HL-60 (cell line): Measurements from ENCODE around the gene SLC6A11.

Experiments
- GABPA ChIP-seq: IDR thresholded peaks from 2 replicates; pipeline ENCODE4 v1.6.1; 2012; ENCODE audit warnings: low read depth
- POLR2AphosphoS5 ChIP-seq: IDR thresholded peaks from 2 replicates; pipeline ENCODE4 v1.6.1; 2012; ENCODE audit warnings: low read depth
- SPI1 ChIP-seq: IDR thresholded peaks from 2 replicates; pipeline ENCODE4 v1.6.1; 2012; ENCODE audit warnings: low read depth, mild to moderate bottlenecking, borderline replicate concordance
- TF ChIP-seq, protein P1 (sequence below): IDR thresholded peaks from one replicate; pipeline ENCODE4 v1.5.1; 2011; ENCODE audit warnings: low read length, control low read depth, inconsistent platforms; ENCODE audit not compliant: insufficient read depth
- TF ChIP-seq, protein P2 (sequence below): IDR thresholded peaks from 2 replicates; pipeline ENCODE4 v1.6.1; 2012; ENCODE audit warnings: low read depth; ENCODE audit not compliant: insufficient replicate concordance

DNA sequence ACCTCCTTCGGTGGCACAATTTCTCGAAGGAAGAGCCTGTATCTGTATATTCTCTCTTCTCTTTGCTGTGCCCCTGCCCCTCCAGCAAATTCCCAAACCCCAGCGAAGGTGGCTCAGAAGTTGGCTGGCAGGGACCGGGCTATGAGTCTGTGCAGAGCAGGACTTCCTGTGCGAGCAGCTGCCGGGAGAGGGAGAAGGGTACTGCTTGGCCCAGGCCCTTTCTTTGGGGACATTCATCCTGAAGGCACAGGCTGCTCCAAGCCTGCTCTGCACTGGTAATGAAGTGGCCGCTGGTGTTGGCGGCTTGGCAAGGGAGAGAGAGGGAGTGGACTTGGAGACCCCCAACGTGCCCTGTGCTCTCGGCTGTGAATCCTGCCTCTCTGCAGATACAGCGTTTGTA is 1.5 kb downstream of the SLC6A11 start:
- TF ChIP-seq, protein P1, sequence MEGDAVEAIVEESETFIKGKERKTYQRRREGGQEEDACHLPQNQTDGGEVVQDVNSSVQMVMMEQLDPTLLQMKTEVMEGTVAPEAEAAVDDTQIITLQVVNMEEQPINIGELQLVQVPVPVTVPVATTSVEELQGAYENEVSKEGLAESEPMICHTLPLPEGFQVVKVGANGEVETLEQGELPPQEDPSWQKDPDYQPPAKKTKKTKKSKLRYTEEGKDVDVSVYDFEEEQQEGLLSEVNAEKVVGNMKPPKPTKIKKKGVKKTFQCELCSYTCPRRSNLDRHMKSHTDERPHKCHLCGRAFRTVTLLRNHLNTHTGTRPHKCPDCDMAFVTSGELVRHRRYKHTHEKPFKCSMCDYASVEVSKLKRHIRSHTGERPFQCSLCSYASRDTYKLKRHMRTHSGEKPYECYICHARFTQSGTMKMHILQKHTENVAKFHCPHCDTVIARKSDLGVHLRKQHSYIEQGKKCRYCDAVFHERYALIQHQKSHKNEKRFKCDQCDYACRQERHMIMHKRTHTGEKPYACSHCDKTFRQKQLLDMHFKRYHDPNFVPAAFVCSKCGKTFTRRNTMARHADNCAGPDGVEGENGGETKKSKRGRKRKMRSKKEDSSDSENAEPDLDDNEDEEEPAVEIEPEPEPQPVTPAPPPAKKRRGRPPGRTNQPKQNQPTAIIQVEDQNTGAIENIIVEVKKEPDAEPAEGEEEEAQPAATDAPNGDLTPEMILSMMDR = no peak
- no peak for TF ChIP-seq SPI1
- TF ChIP-seq POLR2AphosphoS5 = no peak
- no peak for TF ChIP-seq GABPA
- TF ChIP-seq, protein P2, sequence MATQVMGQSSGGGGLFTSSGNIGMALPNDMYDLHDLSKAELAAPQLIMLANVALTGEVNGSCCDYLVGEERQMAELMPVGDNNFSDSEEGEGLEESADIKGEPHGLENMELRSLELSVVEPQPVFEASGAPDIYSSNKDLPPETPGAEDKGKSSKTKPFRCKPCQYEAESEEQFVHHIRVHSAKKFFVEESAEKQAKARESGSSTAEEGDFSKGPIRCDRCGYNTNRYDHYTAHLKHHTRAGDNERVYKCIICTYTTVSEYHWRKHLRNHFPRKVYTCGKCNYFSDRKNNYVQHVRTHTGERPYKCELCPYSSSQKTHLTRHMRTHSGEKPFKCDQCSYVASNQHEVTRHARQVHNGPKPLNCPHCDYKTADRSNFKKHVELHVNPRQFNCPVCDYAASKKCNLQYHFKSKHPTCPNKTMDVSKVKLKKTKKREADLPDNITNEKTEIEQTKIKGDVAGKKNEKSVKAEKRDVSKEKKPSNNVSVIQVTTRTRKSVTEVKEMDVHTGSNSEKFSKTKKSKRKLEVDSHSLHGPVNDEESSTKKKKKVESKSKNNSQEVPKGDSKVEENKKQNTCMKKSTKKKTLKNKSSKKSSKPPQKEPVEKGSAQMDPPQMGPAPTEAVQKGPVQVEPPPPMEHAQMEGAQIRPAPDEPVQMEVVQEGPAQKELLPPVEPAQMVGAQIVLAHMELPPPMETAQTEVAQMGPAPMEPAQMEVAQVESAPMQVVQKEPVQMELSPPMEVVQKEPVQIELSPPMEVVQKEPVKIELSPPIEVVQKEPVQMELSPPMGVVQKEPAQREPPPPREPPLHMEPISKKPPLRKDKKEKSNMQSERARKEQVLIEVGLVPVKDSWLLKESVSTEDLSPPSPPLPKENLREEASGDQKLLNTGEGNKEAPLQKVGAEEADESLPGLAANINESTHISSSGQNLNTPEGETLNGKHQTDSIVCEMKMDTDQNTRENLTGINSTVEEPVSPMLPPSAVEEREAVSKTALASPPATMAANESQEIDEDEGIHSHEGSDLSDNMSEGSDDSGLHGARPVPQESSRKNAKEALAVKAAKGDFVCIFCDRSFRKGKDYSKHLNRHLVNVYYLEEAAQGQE = no peak
